Tibial artery (tissue), 4 donors: ENCODE data around the gene YTHDF1.
A peak's percentile ranks its signal among the peaks of the same experiment; 100 is the strongest.

Source experiments
- DNase-seq, 2 donors: peaks; one replicate each; pipeline ENCODE4 v3.0.0-alpha.2; 2019
- H3K27ac ChIP-seq, 2 donors: fragments of 200-600 bp; sonication (generic) in 1 of 2; 1 replicate in 1 of 2; 2 replicates in 1 of 2; pipeline ENCODE4 v1.5.1; 2018 to 2019; ENCODE audit warnings: mild to moderate bottlenecking in 1 of 2
- H3K27me3 ChIP-seq, 2 donors: fragments of 200-600 bp; sonication (generic) in 1 of 2; one replicate each; pipeline versions ENCODE4 v1.5.1 to v1.6.0; 2016 to 2019
- H3K36me3 ChIP-seq, 3 donors: fragments of 200-600 bp; sonication (generic) in 2 of 3; one replicate each; pipeline ENCODE4 v1.5.1; 2016 to 2019; ENCODE audit warnings: mild to moderate bottlenecking in 2 of 3
- H3K4me1 ChIP-seq, 4 donors: fragments of 200-600 bp; sonication (generic) in 2 of 4; 1 replicate in 3 of 4; 2 replicates in 1 of 4; pipeline ENCODE4 v1.5.1; 2016 to 2019
- H3K4me3 ChIP-seq, 2 donors: fragments of 200-600 bp; sonication (generic) in 1 of 2; 1 replicate in 1 of 2; 2 replicates in 1 of 2; pipeline ENCODE4 v1.5.1; 2018 to 2019; ENCODE audit warnings: mild to moderate bottlenecking in 2 of 2
- H3K9me3 ChIP-seq, 3 donors: fragments of 200-600 bp; sonication (generic) in 1 of 3; one replicate each; pipeline ENCODE4 v1.5.1; 2016 to 2019
- CTCF ChIP-seq, 2 experiments: fragments of 200-600 bp in 1 of 2; fragments of 450-650 bp in 1 of 2; IDR thresholded peaks; one replicate each; pipeline ENCODE4 v1.5.1; 2017 to 2019; ENCODE audit warnings: antibody characterized with exemption in 2 of 2, mild to moderate bottlenecking in 1 of 2, moderate library complexity in 1 of 2
- intact Hi-C: fragments of 100-400 bp; cut with DNase I; formaldehyde crosslinking; loops from one replicate; pipeline ENCODE4 v1.15.0; 2023; ENCODE audit warnings: low total_unique reads

Gene YTHDF1

GRCh38 chr20:63216849-63217471 is 1.0 kb upstream of the YTHDF1 start:
- Histone ChIP-seq H3K4me1 (peaks cover 0 to 42% (median 30%) of the 10 kb centered on the region in 4 donors), H3K27ac (peak overlapping the region; percentile 77 to 79), H3K27me3 (peaks cover 0 to 29% of the 10 kb centered on the region in 2 donors), H3K4me3 (peak overlapping the region; percentile 95 to 98), H3K9me3 (no peaks in the 10 kb centered on the region), H3K36me3 (peaks cover 0 to 26% (median 11%) of the 10 kb centered on the region in 3 donors)
- no peak for DNase-seq
- intact Hi-C loops, result no loop called here
- TF ChIP-seq CTCF (IDR thresholded peaks at IDR 0.05), result no peak

- Histone ChIP-seq H3K4me3 (peak overlapping the region; percentile 95 to 98), H3K9me3 (no peaks in the 10 kb centered on the region), H3K27ac (peak overlapping the region; percentile 77 to 81), H3K27me3 (peaks cover 0 to 14% of the 10 kb centered on the region in 2 donors), H3K4me1 (peaks cover 0 to 53% (median 34%) of the 10 kb centered on the region in 4 donors), H3K36me3 (peaks cover 0 to 41% (median 26%) of the 10 kb centered on the region in 3 donors)
- DNase-seq, result no peak
- TF ChIP-seq CTCF (IDR thresholded peaks at IDR 0.05), result peak in 1 of 2 experiments; percentile 18
- intact Hi-C loops, result no loop called here
Measured at GRCh38 chr20:63215101-63216040, 560 bp downstream of the YTHDF1 start.

- intact Hi-C loops, result no loop called here
- DNase-seq, result no peak
- Histone ChIP-seq H3K4me3 (peak overlapping the region; percentile 95 to 98), H3K9me3 (no peaks in the 10 kb centered on the region), H3K4me1 (peaks cover 0 to 53% (median 34%) of the 10 kb centered on the region in 4 donors), H3K27me3 (peaks cover 0 to 5% of the 10 kb centered on the region in 2 donors), H3K36me3 (peaks cover 3 to 50% (median 33%) of the 10 kb centered on the region in 3 donors), H3K27ac (no peak overlapping the region)
- TF ChIP-seq CTCF (IDR thresholded peaks at IDR 0.05), result no peak
Measured at GRCh38 chr20:63214514-63214913, 1.4 kb downstream of the YTHDF1 start.

GRCh38 chr20:63212792-63213191 is 3.1 kb downstream of the YTHDF1 start:
- H3K9me3 ChIP-seq, result no peaks in the 10 kb centered on the region
- DNase-seq, result no peak
- H3K27me3 ChIP-seq, result no peaks in the 10 kb centered on the region
- no peak overlapping the region for H3K27ac ChIP-seq
- no peak for TF ChIP-seq CTCF (IDR thresholded peaks at IDR 0.05)
- peaks cover 11 to 67% (median 46%) of the 10 kb centered on the region in 3 donors for H3K36me3 ChIP-seq
- H3K4me1 ChIP-seq, result peaks cover 0 to 53% (median 34%) of the 10 kb centered on the region in 4 donors
- intact Hi-C loops, result no loop called here
- no peak overlapping the region for H3K4me3 ChIP-seq

GRCh38 chr20:63212393-63212730 is 3.6 kb downstream of the YTHDF1 start:
- no peak for TF ChIP-seq CTCF (IDR thresholded peaks at IDR 0.05)
- Histone ChIP-seq H3K27ac (no peak overlapping the region), H3K9me3 (no peaks in the 10 kb centered on the region), H3K36me3 (peaks cover 11 to 72% (median 50%) of the 10 kb centered on the region in 3 donors), H3K4me3 (no peak overlapping the region), H3K4me1 (peaks cover 0 to 56% (median 34%) of the 10 kb centered on the region in 4 donors), H3K27me3 (no peaks in the 10 kb centered on the region)
- intact Hi-C loops, result no loop called here
- DNase-seq, result no peak
